ENCODE data around the gene GOSR1.

- TF ChIP-seq CTCF (IDR thresholded peaks at IDR 0.05) (no peak), EP300 (IDR thresholded peaks at IDR 0.05) (no peak), POLR2A (IDR thresholded peaks at IDR 0.05) (no peak)
Observed at GRCh38 chr17:30570596-30571265, 93.5 kb downstream of the GOSR1 start.
